NCI-H2081 treated with DMSO at 0.1 percent for 48 hours (cell line): ENCODE measurements around the gene SLC7A8.

Source experiments
- DNase-seq: peaks from one replicate; lab custom pipeline; 2025; lab: John Stamatoyannopoulos, UW

The SLC7A8 gene

GRCh38 chr14:23130871-23131270 lies 52.6 kb downstream of the SLC7A8 start:
- no peak for DNase-seq

- no peak for DNase-seq
Measured at GRCh38 chr14:23129759-23130316, 53.6 kb downstream of the SLC7A8 start.

DNA sequence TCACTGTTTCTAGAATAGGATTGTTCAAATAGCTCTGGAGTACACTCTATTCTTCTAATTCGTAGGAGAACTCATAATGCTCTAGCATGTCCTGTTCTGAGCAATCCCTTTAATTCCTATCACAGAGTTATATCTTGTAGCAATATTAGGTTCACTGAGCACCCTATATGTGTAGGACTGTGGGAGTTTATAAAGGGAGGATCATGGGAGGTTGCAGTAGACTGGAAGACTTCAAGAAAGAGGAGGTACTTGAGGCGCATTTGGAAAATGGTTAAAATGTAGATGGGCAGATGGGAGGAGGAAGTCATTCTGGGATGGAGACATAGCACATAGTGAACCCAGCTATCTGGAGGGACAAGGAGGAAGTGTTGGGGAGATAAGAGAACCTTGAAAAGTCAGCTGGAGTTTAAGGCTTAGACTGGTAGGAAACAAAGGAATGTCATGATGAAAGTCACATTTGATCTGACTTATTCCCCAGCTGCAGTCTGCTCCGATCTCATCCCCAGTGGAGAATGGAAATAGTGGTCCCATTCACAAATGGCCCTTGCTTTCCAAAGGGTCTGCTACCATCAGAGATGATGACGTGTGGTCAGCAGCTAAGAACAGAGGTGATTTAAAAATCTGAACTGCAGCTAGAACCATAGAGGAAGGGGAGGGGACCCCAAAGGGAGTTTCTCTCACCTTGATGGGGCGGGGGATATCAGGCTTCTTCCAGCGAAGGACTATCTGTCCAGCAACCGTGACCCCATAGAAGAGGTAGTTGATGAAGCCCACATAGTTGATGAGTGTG lies 54.3 kb downstream of the SLC7A8 start:
- no peak for DNase-seq

DNA sequence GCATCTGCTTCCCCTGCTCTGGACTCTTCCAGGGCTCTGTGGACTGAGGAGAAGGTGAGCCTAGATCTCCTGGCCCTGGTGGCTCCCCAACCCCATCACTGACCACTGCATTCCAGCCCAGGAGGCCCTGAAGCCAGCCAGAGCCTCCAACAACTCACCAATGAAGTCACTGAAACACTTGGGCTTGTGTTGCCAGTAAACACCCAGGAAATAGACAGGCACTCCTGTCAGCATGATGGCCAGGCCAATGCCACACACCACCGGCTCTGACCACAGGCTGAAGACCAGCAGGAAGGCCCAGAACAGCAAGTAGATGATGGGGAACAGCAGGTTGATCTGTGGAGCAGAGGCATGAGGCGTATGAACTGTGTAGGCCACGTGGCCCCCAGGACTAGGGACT lies 55.6 kb downstream of the SLC7A8 start:
- no peak for DNase-seq

DNA sequence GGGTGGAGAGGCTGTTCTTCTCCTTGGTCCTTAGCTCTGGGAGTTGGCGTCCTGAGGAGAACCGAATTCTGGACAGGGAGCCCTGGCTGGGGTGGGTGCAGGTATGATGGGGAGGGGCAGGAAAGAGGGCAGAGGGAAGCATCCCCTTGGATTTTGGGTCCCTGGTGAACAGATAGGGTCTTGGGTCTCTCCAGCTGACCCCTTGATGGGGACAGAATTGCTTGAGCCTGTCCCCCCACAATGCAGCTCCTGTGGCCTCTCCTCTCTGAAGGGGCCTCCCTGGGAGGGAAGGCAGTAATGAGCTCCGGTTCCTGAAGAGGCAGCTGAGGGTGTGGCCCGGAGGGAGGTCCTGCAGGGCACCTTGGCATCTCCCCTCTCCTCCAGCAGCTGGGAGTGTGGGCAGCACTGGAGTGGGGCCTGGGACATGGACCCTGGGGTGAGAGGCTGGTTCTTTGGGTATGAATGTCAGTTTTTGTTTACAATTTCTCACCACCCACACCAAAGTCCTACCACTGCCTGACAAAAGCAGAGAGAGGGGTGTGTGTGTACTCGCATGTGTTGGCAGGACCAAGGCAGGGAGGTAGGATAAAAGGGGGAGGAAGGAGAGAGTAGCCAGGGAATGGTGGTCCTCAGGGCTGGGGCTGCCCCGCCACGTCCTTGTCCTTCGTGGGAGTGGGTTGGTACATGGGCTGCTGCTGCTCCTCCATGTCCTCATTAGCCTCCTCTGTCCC lies 56.7 kb downstream of the SLC7A8 start:
- no peak for DNase-seq

DNA sequence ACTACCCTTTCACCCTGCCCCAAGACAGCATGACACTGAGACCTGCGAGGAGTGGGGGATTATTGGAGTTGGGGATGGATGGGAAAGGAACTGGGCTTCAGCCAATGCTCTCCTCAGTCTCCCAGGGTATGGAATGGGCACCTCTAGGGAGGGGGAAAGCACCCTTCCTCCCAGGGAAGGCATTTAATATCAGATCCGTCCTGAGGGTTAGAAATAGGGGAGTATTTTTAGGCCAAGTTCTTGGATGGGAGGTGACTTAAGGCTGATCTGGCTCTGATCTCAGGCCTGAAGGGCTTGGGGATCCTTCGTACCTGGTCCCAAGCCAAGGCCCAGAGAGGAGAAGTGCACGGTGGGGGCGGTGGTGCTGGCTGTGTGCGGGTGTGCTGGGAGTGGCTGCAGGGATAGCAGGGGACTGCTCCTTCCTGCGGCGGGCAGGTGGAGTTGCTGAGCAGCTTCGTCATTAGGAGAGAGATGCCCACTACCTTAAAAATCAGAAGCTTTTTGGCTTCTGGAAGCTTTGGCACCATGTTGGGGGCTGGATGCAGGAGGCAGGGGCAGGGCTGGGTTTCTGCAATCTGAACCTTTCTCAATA lies 57.4 kb downstream of the SLC7A8 start:
- no peak for DNase-seq

DNA sequence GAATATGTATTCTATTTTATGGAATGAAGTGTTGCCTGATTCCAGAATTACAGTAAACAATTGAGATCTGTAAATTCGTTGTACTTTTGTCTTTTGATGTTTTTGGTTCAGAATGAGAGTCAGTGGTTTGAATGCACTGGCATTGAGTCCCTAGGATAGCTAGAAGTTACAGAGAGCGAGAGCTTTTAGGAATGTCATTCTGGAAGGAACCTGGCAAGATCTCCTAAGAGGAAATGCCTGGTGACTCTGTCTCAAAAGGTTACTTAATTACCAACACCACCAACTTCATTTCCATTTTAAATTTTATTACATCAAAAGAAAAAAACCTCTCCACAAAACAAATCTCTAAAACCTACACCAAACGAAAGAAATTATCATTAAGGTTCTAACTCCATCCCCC lies 58.4 kb downstream of the SLC7A8 start:
- no peak for DNase-seq

DNA sequence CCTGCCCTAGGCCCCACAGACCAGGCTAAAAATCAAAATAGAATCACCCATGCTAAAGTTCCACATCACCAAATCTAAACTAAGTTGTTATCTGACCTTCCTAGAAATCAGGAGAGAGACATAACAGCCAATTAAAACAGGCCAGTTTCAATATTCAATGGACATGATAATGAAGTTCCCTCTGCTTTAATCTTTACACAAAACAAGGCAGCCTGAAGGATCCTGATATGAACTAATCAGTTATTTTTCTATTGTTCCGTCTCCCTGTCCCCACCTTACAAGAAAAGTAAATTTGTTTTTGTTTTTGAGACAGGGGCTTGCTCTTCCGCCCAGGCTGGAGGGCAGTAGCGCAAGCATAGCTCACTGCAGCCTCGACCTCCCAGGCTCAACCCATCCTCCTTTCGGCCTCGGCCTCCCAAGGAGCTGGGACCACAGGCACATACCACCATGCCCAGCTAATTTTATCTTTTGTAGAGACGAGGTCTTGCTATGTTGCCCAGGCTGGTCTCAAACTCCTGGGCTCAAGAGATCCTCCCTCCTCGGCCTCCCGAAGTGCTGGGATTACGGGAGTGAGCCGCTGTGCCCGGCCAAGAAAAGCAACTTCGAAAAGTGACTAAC lies 59.0 kb downstream of the SLC7A8 start:
- no peak for DNase-seq

DNA sequence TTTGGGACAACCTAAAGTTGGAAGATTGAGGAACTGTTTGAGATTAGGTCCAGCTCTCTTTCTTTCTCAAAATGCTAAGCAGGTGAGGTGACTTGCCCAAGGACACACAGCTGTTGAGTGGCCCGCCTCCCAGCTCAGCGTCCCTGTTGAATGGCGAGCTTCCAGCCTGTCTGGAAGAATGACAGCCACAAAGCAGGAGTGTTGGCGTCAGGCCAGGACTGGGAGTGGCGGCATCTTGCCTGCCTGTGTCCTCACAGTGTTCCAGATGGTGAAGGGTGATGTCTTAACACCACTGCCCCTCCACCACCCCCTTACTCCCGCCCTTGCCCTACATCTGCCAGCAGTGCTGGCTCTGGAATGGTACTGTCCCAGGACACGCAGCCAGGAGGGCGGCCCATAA lies 60.0 kb downstream of the SLC7A8 start:
- DNase-seq = no peak

DNA sequence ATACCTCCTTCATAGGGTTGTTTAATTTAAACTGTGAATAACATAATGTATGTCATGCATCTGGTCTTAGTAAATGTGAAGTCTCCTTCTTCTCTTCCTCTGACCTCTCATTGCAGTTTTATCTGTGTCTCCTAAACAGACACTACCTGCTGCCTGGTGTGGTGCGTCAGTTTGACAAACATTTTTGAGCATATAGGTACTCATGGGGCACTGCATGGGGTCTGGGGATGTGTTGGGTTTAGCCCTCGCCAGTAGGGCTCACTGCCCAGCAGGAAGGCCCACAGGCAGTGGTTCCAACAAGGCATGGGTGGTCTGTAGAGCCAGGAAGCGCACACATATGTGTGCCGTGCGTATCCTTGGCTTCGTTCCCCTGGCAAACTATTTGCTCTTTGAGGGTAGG lies 61.4 kb downstream of the SLC7A8 start:
- DNase-seq = no peak

DNA sequence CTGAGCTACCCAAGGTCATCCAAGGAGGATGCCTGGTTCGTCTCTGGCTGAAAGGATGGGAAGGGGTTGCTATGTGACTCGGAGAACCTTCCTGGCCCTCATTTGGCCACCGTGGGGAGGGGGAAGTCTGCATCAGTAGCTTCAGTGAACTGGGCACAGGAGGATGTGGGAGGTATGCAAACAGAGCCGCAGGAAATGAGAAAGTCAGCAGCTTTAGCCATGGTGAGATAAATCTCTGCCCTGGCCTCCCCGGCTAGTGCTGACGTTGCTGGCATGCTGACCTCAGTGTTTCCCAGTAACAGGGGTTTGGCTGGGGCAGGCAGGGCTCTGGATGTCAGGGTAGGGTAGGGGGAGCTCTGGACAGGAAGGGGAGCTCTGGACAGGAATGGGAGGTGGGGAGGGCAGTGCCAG lies 62.1 kb downstream of the SLC7A8 start:
- no peak for DNase-seq

DNA sequence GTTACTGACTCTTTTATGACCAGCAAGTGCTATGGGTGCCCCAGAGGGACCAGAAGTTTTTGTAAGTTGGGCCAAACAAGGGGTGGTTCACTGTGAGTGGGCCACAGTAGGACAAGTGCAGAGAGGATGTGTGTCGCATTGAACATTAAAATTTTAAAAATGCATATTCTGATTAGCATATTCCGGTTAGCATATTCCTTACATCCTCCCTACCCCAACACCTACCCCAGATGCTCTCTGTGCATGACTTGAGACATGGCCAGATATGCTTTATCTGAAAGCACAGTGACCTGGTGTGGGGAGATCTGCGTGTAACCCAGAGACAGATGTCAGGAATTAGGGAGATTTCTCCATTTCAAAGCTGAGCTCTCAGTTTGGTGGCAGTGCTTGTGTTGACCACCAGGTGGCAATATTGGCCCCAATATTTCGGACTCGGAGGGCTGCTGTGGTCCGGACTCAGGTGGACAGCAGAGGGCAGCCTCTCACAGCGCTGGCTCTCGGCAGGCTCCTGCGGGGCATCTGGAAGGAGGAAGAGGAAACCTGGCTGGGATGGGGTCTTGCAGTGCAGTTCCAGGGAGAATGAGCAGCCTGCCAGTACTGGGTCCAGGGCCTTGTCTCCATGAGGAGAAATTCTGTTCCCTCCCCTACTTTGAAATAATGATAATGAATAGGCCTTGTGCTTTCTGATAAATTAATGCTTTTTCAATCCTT lies 62.8 kb downstream of the SLC7A8 start:
- DNase-seq = peak; percentile 55

DNA sequence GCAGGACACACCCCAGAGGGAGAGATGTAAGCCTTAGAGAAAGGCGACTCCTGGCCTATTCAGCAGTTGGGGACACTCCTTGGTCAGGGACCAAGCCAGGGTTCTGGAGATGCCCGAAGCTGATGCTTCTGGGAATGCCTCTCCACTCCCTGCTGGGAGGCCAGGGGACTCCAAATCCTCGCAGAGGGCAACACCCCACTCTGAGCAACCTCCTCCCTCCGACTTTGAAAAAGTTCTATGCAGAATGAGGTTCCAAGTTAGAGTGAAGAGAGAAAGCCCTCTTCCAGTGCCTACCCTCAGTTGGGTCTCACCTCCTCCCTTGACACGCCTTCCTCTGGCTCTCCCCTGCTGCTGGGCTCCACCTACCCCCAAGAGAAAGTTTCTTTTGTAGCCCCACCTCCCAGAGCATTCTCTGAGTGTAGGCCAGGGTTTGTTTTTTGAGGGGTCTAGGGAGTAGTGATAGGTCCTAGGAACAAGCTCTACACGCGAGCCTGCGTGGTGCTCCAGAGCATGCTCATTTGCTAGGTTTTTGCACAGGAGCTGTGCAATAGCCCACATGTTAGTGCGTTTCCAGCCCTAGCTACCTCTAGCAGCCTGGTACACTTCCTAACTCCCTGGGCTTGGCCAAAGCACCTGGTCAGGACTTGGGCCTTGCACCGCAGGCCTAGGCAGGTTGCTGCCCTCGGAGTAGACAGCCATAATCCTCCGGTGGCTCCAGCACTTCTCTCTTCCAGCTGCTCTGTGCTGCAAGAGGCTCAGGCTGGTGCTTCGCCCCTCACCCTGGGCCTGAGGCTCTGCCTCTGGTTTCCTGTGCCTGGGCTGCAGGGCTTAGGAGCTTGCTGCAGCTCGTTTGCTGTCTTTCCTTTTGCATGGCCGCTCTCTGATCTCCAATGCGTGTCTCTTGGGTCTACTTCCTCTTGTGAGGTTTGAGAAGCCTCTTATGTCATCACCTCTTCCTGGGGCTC lies 63.8 kb downstream of the SLC7A8 start:
- no peak for DNase-seq

GRCh38 chr14:23118506-23119362 lies 64.7 kb downstream of the SLC7A8 start, which contains the start of gene CEBPE:
TSS of gene CEBPE (minus strand) at chr14:23119255. CDS start at chr14:23119091, 164 bp downstream.
- DNase-seq = no peak

DNA sequence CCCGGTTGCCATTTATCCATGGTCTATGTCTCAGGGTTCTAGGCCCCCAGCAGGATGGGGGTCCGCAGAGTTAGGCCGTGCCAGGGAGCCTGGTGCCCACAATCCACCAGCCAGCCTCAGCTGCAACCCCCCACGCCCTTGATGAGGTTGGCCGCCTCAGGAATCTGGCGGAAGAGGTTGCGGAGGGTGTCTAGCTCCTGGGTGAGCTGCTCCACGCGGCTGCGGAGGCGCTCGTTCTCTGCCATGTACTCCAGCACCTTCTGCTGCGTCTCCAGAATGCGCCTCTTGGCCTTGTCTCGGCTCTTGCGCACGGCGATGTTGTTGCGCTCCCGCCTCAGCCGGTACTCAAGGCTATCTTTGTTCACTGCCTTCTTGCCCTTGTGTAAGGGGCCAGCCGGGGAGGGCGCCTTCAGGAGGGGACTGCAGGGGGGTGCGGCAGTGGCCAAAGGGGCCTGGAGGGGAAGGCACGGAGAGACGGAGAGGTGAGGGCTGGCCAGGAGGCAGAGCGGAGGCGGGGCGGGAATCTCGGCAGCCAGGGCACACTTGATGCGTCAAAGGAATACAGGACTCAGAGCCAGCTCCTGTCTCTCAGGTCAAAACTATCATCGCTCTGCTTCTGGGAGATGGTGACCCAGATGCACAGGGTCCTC lies 66.0 kb downstream of the SLC7A8 start:
- no peak for DNase-seq

- DNase-seq = no peak
Measured at GRCh38 chr14:23115918-23116317, 67.5 kb downstream of the SLC7A8 start.

- no peak for DNase-seq
Measured at GRCh38 chr14:23115039-23115731, 68.3 kb downstream of the SLC7A8 start.

- no peak for DNase-seq
Measured at GRCh38 chr14:23114669-23115038, 68.8 kb downstream of the SLC7A8 start.

DNA sequence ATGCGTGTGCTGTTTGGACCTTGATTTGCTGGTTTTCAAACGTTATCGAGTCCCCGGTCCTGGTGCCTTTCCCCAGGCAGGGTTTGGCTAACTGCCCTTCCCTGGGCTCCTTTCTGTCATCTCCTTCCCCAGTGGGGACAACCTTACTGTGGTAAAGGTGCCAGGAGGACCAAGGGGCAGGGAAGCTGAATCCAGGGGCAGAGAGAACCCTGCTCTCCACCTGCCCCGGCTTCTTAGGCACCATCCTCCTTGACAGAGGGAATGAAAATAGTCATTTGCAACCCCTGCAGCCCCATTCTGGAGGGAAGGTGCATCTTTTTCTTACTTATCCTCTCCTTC lies 69.4 kb downstream of the SLC7A8 start:
- DNase-seq = no peak
